ENCODE data around the gene SMARCA1.

The SMARCA1 gene

GRCh38 chrX:129529685-129530281 lies 6.5 kb upstream of the SMARCA1 start:
- DNase-seq (ENCODE audit: low read depth in 2 of 2), result no peak

DNA sequence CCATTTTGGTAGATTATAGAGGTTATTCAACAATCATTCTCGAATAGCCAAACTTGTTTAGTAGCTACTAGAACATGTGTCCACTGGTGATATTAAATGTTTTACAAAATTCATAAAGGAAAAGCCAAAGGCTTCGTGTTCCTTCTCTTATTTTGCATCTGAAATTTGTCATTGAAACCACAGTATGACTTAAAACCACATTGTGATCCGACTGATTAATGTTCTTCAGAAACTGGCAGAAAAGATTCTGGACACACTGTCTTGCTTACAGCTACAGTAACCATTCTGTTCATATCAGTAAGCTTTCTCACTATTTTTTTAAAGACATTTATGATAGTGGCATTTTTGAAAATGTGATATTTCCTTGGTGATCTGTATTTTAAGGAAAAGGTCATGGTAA lies 2.6 kb upstream of the SMARCA1 start:
- no peak for DNase-seq (ENCODE audit: low read depth in 2 of 2)

DNA sequence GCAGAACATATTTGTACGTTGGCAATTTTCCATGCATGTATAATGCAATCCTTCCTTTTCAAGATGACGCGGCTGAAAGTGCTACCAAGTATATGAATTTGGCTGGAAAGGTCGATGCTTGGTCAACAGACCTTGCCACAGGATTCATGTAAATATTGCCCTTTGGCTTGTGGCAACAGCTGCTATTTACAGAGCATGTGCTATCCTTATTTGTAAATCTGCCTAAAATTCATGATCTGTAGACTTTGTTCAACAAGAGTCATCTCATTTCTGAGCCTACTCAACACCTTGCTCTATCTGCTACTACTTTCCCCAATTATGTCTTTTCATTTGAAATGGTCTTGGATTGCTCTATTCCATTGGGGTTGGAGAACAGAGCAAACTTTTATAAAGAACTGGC lies 1.9 kb upstream of the SMARCA1 start:
- DNase-seq (ENCODE audit: low read depth in 2 of 2), result no peak

GRCh38 chrX:129524250-129524850 lies 1.1 kb upstream of the SMARCA1 start:
- no peak for DNase-seq (ENCODE audit: low read depth in 2 of 2)

DNA sequence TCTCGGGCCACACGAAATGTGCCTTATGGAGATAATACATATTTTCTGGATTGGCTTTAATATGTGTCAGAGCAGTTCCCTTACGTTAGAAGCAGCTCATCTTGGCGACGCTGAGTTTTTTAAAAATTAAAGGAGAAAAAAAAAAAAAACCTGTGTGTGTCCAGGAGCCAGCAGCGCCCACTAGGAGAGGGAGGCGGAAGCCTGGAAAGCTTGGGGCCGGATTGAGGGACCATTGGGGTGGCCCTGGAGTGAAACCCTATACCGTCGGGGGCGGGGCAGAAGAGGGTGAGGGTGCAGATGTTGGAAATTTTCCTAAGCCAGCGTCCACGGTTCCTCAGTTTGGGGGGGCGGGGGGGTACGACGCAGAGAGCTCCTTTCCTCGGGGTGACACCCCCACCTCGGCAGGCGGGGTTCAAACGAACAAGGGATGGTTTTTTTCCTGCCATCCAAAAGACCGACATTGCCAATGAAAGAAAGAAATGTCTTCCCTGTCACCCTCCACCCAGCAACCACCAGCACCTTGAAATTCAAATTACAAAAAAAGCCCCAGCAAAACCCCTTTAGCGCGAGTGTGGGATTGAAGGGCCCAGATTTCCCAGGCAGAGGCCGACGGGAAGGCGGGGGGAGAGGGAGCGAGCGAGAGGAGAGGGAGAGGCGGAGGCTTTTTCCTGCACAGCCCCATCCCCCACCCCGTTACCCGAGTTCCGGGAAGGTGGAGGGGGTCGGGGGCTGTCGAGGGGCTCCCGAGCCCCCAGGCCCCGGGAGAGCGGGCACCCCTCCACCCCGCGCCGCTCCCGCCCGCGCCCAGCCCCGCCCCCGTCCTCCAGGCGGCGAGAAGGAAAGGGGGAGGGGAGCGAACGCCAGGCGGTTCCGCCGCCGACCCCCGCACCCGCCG lies 859 bp downstream of the SMARCA1 start:
- DNase-seq (ENCODE audit: low read depth in 2 of 2), result no peak

DNA sequence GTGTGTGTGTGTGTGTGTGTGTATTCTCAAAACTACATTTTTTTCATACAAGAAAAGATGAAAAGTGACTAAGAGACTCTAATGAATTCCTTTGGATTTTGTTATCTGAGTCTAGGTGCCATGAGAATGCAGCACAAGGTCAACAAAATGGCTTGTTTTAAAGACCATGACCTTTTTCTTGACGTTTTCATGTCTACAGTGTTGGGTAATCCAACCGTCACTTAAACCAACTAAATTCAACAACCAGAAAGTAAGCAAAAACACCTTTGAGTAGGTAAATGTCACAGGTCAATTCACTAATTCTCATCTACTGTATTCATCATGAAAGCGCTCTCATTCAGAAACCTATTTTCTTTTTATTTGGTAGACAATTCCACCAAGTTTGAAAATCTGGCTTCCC lies 3.1 kb downstream of the SMARCA1 start:
- no peak for DNase-seq (ENCODE audit: low read depth in 2 of 2)

DNA sequence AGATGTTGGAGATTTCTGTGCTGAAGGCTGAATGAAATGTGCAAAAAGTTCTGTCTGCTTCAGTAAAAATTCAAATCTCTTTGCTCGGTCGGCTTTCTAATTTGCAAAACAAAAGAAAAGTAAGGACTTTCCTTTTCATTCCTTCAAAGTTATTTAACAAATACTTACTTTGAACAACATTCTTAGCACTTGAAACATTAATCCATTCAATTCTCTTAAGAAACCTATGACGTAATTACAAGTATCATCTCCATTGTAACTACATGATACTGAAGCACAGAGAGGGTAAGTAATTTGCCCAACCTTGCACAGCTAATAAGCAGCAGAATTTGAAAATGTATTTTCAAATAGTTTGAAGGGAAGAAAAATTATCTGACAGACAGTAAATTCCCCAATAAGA lies 6.9 kb downstream of the SMARCA1 start:
- no peak for DNase-seq (ENCODE audit: low read depth in 2 of 2)

GRCh38 chrX:129512409-129512808 lies 10.9 kb downstream of the SMARCA1 start:
- no peak for DNase-seq (ENCODE audit: low read depth in 2 of 2)

GRCh38 chrX:129511689-129512088 lies 11.6 kb downstream of the SMARCA1 start:
- no peak for DNase-seq (ENCODE audit: low read depth in 2 of 2)

DNA sequence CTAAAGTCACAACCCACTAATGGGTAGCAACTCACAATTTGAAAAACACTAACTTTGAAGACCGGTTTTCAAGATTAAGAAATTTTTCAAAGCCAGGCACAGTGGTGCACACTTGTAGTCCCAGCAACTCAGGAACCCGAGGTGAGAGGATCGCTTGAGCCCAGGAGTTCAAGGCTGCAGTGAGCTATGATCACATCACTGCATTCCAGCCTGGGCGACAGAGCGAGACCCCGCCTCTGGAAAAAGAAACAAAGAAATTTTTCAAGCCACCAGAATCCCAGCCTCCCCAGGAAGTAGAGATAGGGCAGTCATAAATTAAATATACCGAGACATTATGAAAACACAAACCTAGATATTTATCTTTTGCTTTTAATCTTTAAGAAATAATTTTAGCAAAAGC lies 13.0 kb downstream of the SMARCA1 start:
- no peak for DNase-seq (ENCODE audit: low read depth in 2 of 2)

DNA sequence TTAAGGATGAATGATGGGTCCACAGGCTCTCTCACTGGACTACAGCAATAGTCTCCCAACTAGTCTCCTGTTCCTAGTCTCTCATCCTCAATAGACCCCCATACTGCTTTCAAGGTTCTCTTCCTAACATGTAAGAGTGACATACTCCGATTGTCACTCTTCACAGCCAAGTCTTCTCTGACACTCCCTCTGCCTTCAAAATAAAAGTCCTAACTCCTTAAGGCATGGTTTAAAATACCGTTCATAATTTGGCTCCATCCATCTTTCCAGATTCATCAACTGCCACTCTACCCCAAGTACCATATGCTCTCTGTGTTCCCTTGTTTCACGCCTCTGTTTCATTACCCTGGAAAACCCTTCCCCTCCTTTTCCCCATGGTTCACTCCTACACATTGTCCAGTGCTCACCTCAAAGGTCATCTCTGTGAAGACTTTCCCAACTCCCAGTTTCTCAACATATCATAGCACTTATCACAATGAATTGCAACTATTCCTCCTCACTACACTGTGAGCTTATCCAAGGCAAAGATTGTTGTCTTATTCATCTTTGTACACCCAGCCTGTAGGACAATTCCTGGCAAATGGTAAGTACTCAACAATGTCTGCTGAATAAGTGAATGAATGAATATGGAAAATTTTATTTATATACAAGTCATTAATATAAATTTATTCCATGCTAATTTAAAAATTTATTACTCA lies 26.0 kb downstream of the SMARCA1 start:
- no peak for DNase-seq (ENCODE audit: low read depth in 2 of 2)

DNA sequence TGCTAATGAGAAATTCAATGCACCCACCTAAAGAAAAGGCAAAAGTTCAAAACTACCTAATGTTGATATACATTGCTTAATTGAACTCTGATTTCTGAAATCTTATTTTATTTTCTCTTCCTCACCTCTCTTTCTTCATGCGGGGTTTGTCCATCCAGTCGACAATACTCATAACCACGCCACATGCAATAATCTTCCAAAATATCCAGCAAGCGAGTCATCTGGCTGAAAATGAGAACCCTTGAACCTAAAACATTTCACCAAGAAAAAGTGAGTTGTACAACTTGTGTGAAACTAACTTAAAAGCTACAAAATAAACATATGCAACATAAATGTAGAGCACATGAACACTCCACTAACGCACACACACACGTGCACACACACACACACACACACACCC lies 26.7 kb downstream of the SMARCA1 start:
- DNase-seq (ENCODE audit: low read depth in 2 of 2), result no peak

DNA sequence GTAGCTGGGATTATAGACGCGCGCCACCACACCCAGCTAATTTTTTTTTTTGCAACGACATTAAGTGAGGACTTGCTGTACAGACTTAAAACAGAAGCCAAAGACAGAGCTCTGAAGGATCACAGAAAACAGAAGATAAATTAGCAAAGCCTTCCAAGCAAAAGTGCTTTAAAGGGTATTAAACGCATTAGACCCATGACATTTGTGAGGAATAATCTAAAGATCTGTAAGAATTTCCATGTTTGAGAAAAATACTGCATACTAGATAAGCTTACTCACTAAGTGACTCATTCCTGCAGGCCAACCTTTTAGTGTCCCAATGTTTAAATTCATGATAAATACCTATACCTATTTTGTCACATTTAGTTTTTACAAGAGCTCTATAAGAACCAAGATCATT lies 27.4 kb downstream of the SMARCA1 start:
- DNase-seq (ENCODE audit: low read depth in 2 of 2), result no peak

- no peak for DNase-seq (ENCODE audit: low read depth in 2 of 2)
Observed at GRCh38 chrX:129494887-129495286, 28.4 kb downstream of the SMARCA1 start.

GRCh38 chrX:129493643-129494042 lies 29.6 kb downstream of the SMARCA1 start:
- no peak for DNase-seq (ENCODE audit: low read depth in 2 of 2)

DNA sequence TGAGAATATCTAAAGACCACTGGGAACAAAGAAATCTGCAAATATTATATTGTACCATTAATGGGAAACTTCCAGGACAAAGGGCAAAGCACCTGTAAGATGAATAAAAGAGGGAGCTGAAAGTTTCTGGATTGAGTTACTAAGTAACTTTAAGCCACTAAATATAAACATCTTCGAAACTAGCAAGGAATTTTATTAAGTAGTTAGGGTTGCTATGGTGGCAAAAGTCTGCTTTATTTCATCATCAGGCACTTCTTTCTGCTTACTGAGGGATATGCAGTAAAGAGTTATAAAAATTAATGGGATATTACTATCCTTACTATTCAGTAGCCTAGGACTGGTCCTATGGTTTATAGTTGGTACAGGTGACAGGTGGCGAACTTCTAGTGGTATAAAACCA lies 33.0 kb downstream of the SMARCA1 start:
- no peak for DNase-seq (ENCODE audit: low read depth in 2 of 2)

DNA sequence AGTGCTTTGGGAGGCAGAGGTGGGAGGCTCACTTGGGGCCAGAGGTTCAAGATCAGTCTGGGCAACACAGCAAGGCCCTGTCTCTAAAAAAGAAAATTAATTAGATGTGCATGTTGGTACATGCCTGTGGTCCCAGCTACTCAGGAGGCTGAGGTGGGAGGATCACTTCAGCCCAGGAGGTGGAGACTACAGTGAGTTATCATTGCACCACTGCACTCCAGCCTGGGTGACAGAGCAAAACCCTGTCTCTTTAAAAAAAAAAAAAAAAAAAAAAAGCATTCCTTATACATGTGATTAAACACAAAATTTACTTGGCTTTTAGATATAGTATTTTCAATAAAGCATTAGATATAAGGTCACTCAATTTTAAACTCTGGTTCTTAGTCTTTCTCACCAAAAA lies 34.9 kb downstream of the SMARCA1 start:
- no peak for DNase-seq (ENCODE audit: low read depth in 2 of 2)

- no peak for DNase-seq (ENCODE audit: low read depth in 2 of 2)
Observed at GRCh38 chrX:129480889-129481288, 42.4 kb downstream of the SMARCA1 start.

GRCh38 chrX:129478516-129478915 lies 44.8 kb downstream of the SMARCA1 start:
- no peak for DNase-seq (ENCODE audit: low read depth in 2 of 2)

- no peak for DNase-seq (ENCODE audit: low read depth in 2 of 2)
Observed at GRCh38 chrX:129472116-129472515, 51.2 kb downstream of the SMARCA1 start.

- no peak for DNase-seq (ENCODE audit: low read depth in 2 of 2)
Observed at GRCh38 chrX:129462707-129463106, 60.6 kb downstream of the SMARCA1 start.

- DNase-seq (ENCODE audit: low read depth in 2 of 2), result no peak
Observed at GRCh38 chrX:129461801-129462456, 61.4 kb downstream of the SMARCA1 start.

All from stimulated activated CD4-positive, alpha-beta T cell treated with anti-CD3 and anti-CD28 coated beads, Interleukin-1b, Interleukin-23, amount 100 ng/mL, for 4 hours (primary cell).